K562 (cell line): ENCODE data around the gene RSPRY1. TPM values are rescaled to one million over a fixed set of nuclear protein-coding genes. Genes with fewer than 3 reads are reported as not detected.
A peak's percentile ranks its signal among the peaks of the same experiment; 100 is the strongest.

Experiments used
- ATF1 ChIP-seq, 2 experiments: fragments of 450-650 bp in 1 of 2; IDR thresholded peaks; 2 replicates each; pipeline ENCODE4 v1.6.1; 2016; ENCODE audit warnings: missing compliant biosample characterization in 1 of 2, missing genetic modification characterization in 1 of 2
- CHCHD3 ChIP-seq: fragments of 250-450 bp; sonication (Bioruptor Pico); IDR thresholded peaks from 2 replicates; pipeline ENCODE4 v2.1.2; 2022; ENCODE audit warnings: mild to moderate bottlenecking
- CSDE1 ChIP-seq, 2 experiments: fragments of 450-650 bp; IDR thresholded peaks; 2 replicates each; pipeline ENCODE4 v1.6.1; 2016; ENCODE audit warnings: mild to moderate bottlenecking in 1 of 2
- ESRRB ChIP-seq: fragments of 250-450 bp; sonication (Bioruptor Pico); IDR thresholded peaks from 2 replicates; pipeline ENCODE4 v1.5.0; 2020; ENCODE audit warnings: mild to moderate bottlenecking, moderate library complexity, borderline replicate concordance
- GABPA ChIP-seq: fragments of 200-800 bp; sonication (Bioruptor generic); conservative IDR thresholded peaks from 2 replicates; pipeline ENCODE4 v1.6.1; 2016; ENCODE audit warnings: low read depth, missing genetic modification characterization, missing compliant biosample characterization
- GTF2E2 ChIP-seq: fragments of 200-800 bp; sonication (Bioruptor generic); IDR thresholded peaks from 2 replicates; pipeline ENCODE4 v1.6.1; 2016; ENCODE audit warnings: missing genetic modification characterization, missing compliant biosample characterization
- NFE2 ChIP-seq: IDR thresholded peaks from 2 replicates; pipeline ENCODE4 v1.6.1; 2014; ENCODE audit warnings: antibody characterized with exemption, low read depth
- NR1H2 ChIP-seq: sonication (generic); formaldehyde crosslinking; IDR thresholded peaks from 2 replicates; pipeline ENCODE4 v1.4.0; 2020; ENCODE audit warnings: mild to moderate bottlenecking, missing genetic modification reagents
- PCBP2 ChIP-seq: fragments of 200-400 bp; formaldehyde crosslinking; IDR thresholded peaks from 2 replicates; pipeline ENCODE4 v1.6.1; 2018; ENCODE audit warnings: low read length, low read depth, mild to moderate bottlenecking, moderate library complexity; ENCODE audit not compliant: poor library complexity, severe bottlenecking
- SMARCC2 ChIP-seq: fragments of 450-650 bp; IDR thresholded peaks from 2 replicates; pipeline ENCODE4 v1.6.1; 2017; ENCODE audit warnings: antibody characterized with exemption, moderate library complexity, mild to moderate bottlenecking, low read depth
- SPI1 ChIP-seq: IDR thresholded peaks from 2 replicates; pipeline ENCODE4 v1.6.1; 2011; ENCODE audit warnings: low read depth, low read length, control low read depth, borderline replicate concordance
- ZNF253 ChIP-seq: fragments of 250-450 bp; sonication (Bioruptor Pico); conservative IDR thresholded peaks from 2 replicates; pipeline ENCODE4 v1.6.1; 2021; ENCODE audit warnings: mild to moderate bottlenecking
- ZNF507 ChIP-seq: conservative IDR thresholded peaks from 2 replicates; pipeline ENCODE4 v1.6.1; 2017; ENCODE audit warnings: missing genetic modification characterization, missing compliant biosample characterization
- polyA plus RNA-seq, 8 experiments: library from polyadenylated mRNA; depleted of rRNA in 4 of 8; stranded (reverse) in 5 of 8; unstranded in 3 of 8; fragments of >200 nt; fragmentation: Nextera tagmentation in 2 of 8; fragmentation: Illumina TruSeq in 1 of 8; extraction: Ambion mirVana in 2 of 8; extraction: Trizol in 1 of 8; gene quantifications; 2 replicates each; pipeline versions ENCODE4 v1.2.1 to v1.2.3, GENCODE V29; 2011 to 2014; ENCODE audit warnings: inconsistent platforms in 1 of 8, missing spikeins in 1 of 8
- total RNA-seq, 7 experiments: library from RNA; depleted of rRNA in 6 of 7; stranded (reverse); fragments of >200 nt in 6 of 7; fragmentation: Illumina TruSeq in 2 of 7; extraction: Trizol in 2 of 7; gene quantifications; 2 replicates each; pipeline versions ENCODE4 v1.2.1 to v1.2.3, GENCODE V29; 2011 to 2021; ENCODE audit warnings: low replicate concordance in 1 of 7
- TF ChIP-seq, protein P1 (sequence below): fragments of 450-650 bp; IDR thresholded peaks from 2 replicates; pipeline ENCODE4 v1.6.1; 2016; ENCODE audit warnings: low read depth
- TF ChIP-seq, protein P2 (sequence below): sonication (generic); formaldehyde crosslinking; IDR thresholded peaks from 2 replicates; pipeline ENCODE4 v1.8.0; 2022; ENCODE audit warnings: mild to moderate bottlenecking, missing genetic modification reagents, borderline replicate concordance

RSPRY1 gene
- total and polyA plus RNA-seq, 9 of the 15 experiments (the other 6 are each of a cell fraction or from before 2014, with no cell fraction given) = 10.2 to 27.8 (median 20.8) TPM

DNA sequence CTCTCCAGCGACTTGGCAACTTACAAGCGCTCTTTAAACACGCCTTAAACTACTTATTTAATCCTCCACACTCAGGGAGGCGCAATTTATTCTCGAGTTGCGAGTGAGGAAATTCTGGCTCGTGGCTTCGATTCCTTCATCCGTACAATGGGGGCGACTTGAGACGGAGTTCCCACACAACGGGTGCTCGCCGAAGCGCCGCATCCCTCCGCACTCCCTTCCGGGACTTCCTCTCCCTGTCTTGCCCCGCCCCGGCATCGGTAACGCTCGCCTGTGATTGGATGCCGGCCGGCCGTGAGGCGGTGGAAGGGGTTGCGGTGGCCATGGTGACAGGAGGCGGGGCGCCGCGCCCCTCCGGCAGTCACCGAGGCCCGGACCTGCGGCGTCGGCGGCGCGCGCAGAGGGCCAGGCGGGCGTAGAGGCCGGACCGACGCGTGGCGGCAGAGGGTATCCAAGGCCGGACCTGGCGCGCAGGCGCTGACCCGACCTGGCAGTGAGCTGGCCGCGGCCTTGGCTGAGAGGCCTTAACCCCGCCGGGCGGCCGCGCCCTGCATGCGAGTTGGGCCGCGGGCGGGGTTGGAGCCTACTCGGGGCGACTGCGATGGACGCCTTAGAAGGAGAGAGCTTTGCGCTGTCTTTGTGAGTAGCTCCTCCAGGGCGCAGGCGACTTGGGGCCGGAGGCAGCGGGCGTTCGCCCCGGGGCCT, 58.8 kb downstream of the RSPRY1 start, which contains the start of gene ARL2BP (continued):
- TF ChIP-seq, protein P1, sequence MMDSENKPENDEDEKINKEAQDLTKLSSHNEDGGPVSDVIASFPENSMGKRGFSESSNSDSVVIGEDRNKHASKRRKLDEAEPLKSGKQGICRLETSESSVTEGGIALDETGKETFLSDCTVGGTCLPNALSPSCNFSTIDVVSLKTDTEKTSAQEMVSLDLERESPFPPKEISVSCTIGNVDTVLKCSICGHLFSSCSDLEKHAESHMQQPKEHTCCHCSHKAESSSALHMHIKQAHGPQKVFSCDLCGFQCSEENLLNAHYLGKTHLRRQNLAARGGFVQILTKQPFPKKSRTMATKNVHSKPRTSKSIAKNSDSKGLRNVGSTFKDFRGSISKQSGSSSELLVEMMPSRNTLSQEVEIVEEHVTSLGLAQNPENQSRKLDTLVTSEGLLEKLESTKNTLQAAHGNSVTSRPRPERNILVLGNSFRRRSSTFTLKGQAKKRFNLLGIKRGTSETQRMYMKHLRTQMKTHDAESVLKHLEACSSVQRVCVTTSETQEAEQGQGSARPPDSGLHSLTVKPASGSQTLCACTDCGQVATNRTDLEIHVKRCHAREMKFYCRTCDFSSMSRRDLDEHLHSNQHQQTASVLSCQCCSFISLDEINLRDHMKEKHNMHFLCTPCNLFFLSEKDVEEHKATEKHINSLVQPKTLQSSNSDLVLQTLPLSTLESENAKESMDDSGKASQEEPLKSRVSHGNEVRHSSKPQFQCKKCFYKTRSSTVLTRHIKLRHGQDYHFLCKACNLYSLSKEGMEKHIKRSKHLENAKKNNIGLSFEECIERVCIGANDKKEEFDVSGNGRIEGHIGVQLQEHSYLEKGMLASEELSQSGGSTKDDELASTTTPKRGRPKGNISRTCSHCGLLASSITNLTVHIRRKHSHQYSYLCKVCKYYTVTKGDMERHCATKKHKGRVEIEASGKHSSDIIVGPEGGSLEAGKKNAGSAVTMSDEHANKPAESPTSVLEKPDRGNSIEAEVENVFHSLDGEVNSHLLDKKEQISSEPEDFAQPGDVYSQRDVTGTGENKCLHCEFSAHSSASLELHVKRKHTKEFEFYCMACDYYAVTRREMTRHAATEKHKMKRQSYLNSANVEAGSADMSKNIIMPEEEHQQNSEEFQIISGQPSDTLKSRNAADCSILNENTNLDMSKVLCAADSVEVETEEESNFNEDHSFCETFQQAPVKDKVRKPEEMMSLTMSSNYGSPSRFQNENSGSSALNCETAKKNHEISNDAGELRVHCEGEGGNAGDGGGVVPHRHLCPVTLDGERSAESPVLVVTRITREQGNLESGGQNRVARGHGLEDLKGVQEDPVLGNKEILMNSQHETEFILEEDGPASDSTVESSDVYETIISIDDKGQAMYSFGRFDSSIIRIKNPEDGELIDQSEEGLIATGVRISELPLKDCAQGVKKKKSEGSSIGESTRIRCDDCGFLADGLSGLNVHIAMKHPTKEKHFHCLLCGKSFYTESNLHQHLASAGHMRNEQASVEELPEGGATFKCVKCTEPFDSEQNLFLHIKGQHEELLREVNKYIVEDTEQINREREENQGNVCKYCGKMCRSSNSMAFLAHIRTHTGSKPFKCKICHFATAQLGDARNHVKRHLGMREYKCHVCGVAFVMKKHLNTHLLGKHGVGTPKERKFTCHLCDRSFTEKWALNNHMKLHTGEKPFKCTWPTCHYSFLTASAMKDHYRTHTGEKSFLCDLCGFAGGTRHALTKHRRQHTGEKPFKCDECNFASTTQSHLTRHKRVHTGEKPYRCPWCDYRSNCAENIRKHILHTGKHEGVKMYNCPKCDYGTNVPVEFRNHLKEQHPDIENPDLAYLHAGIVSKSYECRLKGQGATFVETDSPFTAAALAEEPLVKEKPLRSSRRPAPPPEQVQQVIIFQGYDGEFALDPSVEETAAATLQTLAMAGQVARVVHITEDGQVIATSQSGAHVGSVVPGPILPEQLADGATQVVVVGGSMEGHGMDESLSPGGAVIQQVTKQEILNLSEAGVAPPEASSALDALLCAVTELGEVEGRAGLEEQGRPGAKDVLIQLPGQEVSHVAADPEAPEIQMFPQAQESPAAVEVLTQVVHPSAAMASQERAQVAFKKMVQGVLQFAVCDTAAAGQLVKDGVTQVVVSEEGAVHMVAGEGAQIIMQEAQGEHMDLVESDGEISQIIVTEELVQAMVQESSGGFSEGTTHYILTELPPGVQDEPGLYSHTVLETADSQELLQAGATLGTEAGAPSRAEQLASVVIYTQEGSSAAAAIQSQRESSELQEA = no peak
- TF ChIP-seq ESRRB (CRISPR knock-in tag) (no peak), CSDE1 (IDR thresholded peaks at IDR 0.05) (peak in 1 of 2 experiments; percentile 54; a peak in 1 of 4 replicates), CHCHD3 (no peak), SMARCC2 (no peak), SPI1 (peak; percentile 91), PCBP2 (no peak), ZNF253 (CRISPR knock-in tag) (no peak), NFE2 (no peak), ZNF507 (tag) (no peak), GTF2E2 (tag) (peak; percentile 61; the same call in 1 of the 2 replicates), GABPA (peak; percentile 88), NR1H2 (no peak), ATF1 (CRISPR knock-in tag; IDR thresholded peaks at IDR 0.05) (no peak), ATF1 (tag; IDR thresholded peaks at IDR 0.05) (peak; percentile 85)
- TF ChIP-seq, protein P2, sequence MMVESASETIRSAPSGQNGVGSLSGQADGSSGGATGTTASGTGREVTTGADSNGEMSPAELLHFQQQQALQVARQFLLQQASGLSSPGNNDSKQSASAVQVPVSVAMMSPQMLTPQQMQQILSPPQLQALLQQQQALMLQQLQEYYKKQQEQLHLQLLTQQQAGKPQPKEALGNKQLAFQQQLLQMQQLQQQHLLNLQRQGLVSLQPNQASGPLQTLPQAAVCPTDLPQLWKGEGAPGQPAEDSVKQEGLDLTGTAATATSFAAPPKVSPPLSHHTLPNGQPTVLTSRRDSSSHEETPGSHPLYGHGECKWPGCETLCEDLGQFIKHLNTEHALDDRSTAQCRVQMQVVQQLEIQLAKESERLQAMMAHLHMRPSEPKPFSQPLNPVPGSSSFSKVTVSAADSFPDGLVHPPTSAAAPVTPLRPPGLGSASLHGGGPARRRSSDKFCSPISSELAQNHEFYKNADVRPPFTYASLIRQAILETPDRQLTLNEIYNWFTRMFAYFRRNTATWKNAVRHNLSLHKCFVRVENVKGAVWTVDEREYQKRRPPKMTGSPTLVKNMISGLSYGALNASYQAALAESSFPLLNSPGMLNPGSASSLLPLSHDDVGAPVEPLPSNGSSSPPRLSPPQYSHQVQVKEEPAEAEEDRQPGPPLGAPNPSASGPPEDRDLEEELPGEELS (CRISPR knock-in tag) = peak; percentile 46; the same call in 1 of the 2 replicates
